HEK293 (cell line): Measurements from ENCODE around the gene RO60.

ENCODE experiments used
- CTCF ChIA-PET: fragments of 350-600 bp; formaldehyde crosslinking; extraction: SDS; loops from one replicate; lab custom pipeline; 2021; ENCODE audit warnings: antibody characterized with exemption; lab: Yijun Ruan, JAX
- POLR2A ChIA-PET: fragments of 300-600 bp; formaldehyde crosslinking; extraction: SDS; loops from one replicate; lab custom pipeline; 2020; ENCODE audit warnings: antibody characterized with exemption, inconsistent platforms; lab: Yijun Ruan, JAX
- H3K27ac ChIP-seq: fragments of 200-500 bp; sonication (Bioruptor generic); 2 replicates; pipeline ENCODE4 v1.5.1; 2014; ENCODE audit warnings: low read depth, low read length, control low read depth, inconsistent platforms; ENCODE audit errors: extremely low read depth
- H3K36me3 ChIP-seq, 2 experiments: fragments of 200-500 bp in 1 of 2; sonication (Bioruptor generic) in 1 of 2; 1 replicate in 1 of 2; 2 replicates in 1 of 2; pipeline ENCODE4 v1.5.1; 2014 to 2017; ENCODE audit warnings: inconsistent platforms in 2 of 2, low read length in 2 of 2; ENCODE audit not compliant: control insufficient read depth in 2 of 2, insufficient read depth in 1 of 2
- H3K4me1 ChIP-seq: fragments of 200-500 bp; sonication (Bioruptor generic); 2 replicates; pipeline ENCODE4 v1.5.1; 2014; ENCODE audit warnings: mild to moderate bottlenecking, low read length, inconsistent platforms; ENCODE audit not compliant: control insufficient read depth, insufficient read depth
- H3K4me3 ChIP-seq: 2 replicates; pipeline ENCODE4 v1.5.1; 2011; ENCODE audit warnings: low read depth, mild to moderate bottlenecking, control low read depth, low read length, moderate library complexity
- H3K9me3 ChIP-seq: fragments of 200-500 bp; sonication (Bioruptor generic); 2 replicates; pipeline ENCODE4 v1.5.1; 2014; ENCODE audit warnings: low read depth, low read length, inconsistent platforms; ENCODE audit not compliant: control insufficient read depth, insufficient read depth
- ATF2 ChIP-seq: fragments of 450-650 bp; formaldehyde crosslinking; IDR thresholded peaks from 2 replicates; pipeline ENCODE4 v1.5.1; 2016; ENCODE audit warnings: missing biosample characterization, missing genetic modification characterization, low read depth
- KLF7 ChIP-seq: fragments of 450-650 bp; formaldehyde crosslinking; IDR thresholded peaks from 2 replicates; pipeline ENCODE4 v1.5.1; 2016; ENCODE audit warnings: missing biosample characterization, missing genetic modification characterization, borderline replicate concordance
- REST ChIP-seq: fragments of 450-650 bp; formaldehyde crosslinking; IDR thresholded peaks from 2 replicates; pipeline ENCODE4 v1.5.1; 2016; ENCODE audit warnings: missing biosample characterization, missing genetic modification characterization
- YY1 ChIP-seq: fragments of 450-650 bp; formaldehyde crosslinking; IDR thresholded peaks from 2 replicates; pipeline ENCODE4 v1.5.1; 2018; ENCODE audit warnings: missing biosample characterization, missing genetic modification characterization
- YY2 ChIP-seq: fragments of 450-650 bp; formaldehyde crosslinking; IDR thresholded peaks from 2 replicates; pipeline ENCODE4 v1.5.1; 2016; ENCODE audit warnings: missing biosample characterization, missing genetic modification characterization
- ZBTB21 ChIP-seq: fragments of 450-650 bp; formaldehyde crosslinking; IDR thresholded peaks from 2 replicates; pipeline ENCODE4 v1.5.1; 2017; ENCODE audit warnings: missing biosample characterization, missing genetic modification characterization
- ZBTB26 ChIP-seq: fragments of 450-650 bp; formaldehyde crosslinking; optimal IDR thresholded peaks from 2 replicates; pipeline ENCODE3; 2016; ENCODE audit warnings: missing biosample characterization, mild to moderate bottlenecking, missing genetic modification characterization
- ZFP3 ChIP-seq: fragments of 450-650 bp; formaldehyde crosslinking; IDR thresholded peaks from 2 replicates; pipeline ENCODE4 v1.5.1; 2016; ENCODE audit warnings: low read depth, missing biosample characterization, missing genetic modification characterization
- ZIC2 ChIP-seq: fragments of 450-650 bp; formaldehyde crosslinking; IDR thresholded peaks from 2 replicates; pipeline ENCODE4 v1.5.1; 2016; ENCODE audit warnings: missing biosample characterization, missing genetic modification characterization
- ZNF274 ChIP-seq, 2 experiments: fragments of 200-500 bp in 1 of 2; fragments of 450-650 bp in 1 of 2; sonication (Bioruptor generic) in 1 of 2; formaldehyde crosslinking in 1 of 2; IDR thresholded peaks; 2 replicates each; pipeline versions ENCODE4 v1.5.1 to v1.6.1; 2014 to 2016; ENCODE audit warnings: borderline replicate concordance in 1 of 2, inconsistent platforms in 1 of 2, low read length in 1 of 2, missing biosample characterization in 1 of 2, missing genetic modification characterization in 1 of 2
- ZNF394 ChIP-seq: fragments of 450-650 bp; formaldehyde crosslinking; IDR thresholded peaks from 2 replicates; pipeline ENCODE4 v1.5.1; 2016; ENCODE audit warnings: missing biosample characterization, missing genetic modification characterization, mild to moderate bottlenecking, moderate library complexity, borderline replicate concordance
- ZNF404 ChIP-seq: fragments of 450-650 bp; formaldehyde crosslinking; IDR thresholded peaks from 2 replicates; pipeline ENCODE4 v1.5.1; 2017; ENCODE audit warnings: missing biosample characterization, missing genetic modification characterization
- ZNF645 ChIP-seq: fragments of 450-650 bp; formaldehyde crosslinking; IDR thresholded peaks from 2 replicates; pipeline ENCODE4; 2016; ENCODE audit warnings: missing biosample characterization, missing genetic modification characterization
- ZNF768 ChIP-seq: fragments of 450-650 bp; formaldehyde crosslinking; IDR thresholded peaks from 2 replicates; pipeline ENCODE4 v1.5.1; 2018; ENCODE audit warnings: missing biosample characterization, mild to moderate bottlenecking, missing genetic modification characterization
- ZNF776 ChIP-seq: fragments of 450-650 bp; formaldehyde crosslinking; IDR thresholded peaks from 2 replicates; pipeline ENCODE4 v1.5.0; 2017; ENCODE audit warnings: missing biosample characterization, missing genetic modification characterization, borderline replicate concordance
- ZNF791 ChIP-seq: fragments of 450-650 bp; formaldehyde crosslinking; IDR thresholded peaks from 2 replicates; pipeline ENCODE4 v1.5.1; 2016; ENCODE audit warnings: missing biosample characterization, missing genetic modification characterization
- ZSCAN23 ChIP-seq: fragments of 450-650 bp; formaldehyde crosslinking; IDR thresholded peaks from 2 replicates; pipeline ENCODE4 v1.5.1; 2016; ENCODE audit warnings: missing biosample characterization, missing genetic modification characterization

Gene RO60

GRCh38 chr1:193013005-193013404, 46.4 kb upstream of the RO60 start:
- ChIA-PET CTCF (no interaction called here), POLR2A (no interaction called here)
- no peaks in the 10 kb centered on the region for H3K4me1 ChIP-seq
- peaks cover 0 to 16% of the 10 kb centered on the region in 2 experiments; a peak in 2 of 3 replicates for H3K36me3 ChIP-seq
- no peak overlapping the region for H3K4me3 ChIP-seq
- no peak overlapping the region for H3K27ac ChIP-seq
- TF ChIP-seq ZBTB21 (tag by site-specific recombination) (no peak), ZBTB26 (tag by site-specific recombination) (no peak), ATF2 (tag by site-specific recombination) (no peak), ZIC2 (tag by site-specific recombination) (no peak), ZNF645 (tag by site-specific recombination) (no peak), YY1 (tag by site-specific recombination) (no peak), ZNF791 (no peak), ZNF394 (tag by site-specific recombination) (no peak)
- H3K9me3 ChIP-seq: no peaks in the 10 kb centered on the region

- TF ChIP-seq ZNF768 (tag by site-specific recombination) (no peak), ZNF404 (no peak), ZFP3 (tag by site-specific recombination) (no peak)
- ChIA-PET CTCF (interaction anchor here (0.7 to 1.3 kb wide), 3 partner anchors 204 to 540 kb away, joined by 3 to 4 read pairs (median 3); no protein-coding TSS in a partner anchor), POLR2A (no interaction called here)
- H3K36me3 ChIP-seq: peaks cover 0 to 20% of the 10 kb centered on the region in 2 experiments; a peak in 2 of 3 replicates
- no peak overlapping the region for H3K27ac ChIP-seq
- H3K4me1 ChIP-seq: no peaks in the 10 kb centered on the region
- no peaks in the 10 kb centered on the region for H3K9me3 ChIP-seq
- H3K4me3 ChIP-seq: no peak overlapping the region
These were observed 45.7 kb upstream of the RO60 start for GRCh38 chr1:193013707-193014106.

- Histone ChIP-seq H3K4me1 (no peaks in the 10 kb centered on the region), H3K27ac (no peak overlapping the region), H3K9me3 (no peaks in the 10 kb centered on the region), H3K4me3 (no peak overlapping the region), H3K36me3 (peaks cover 0 to 20% of the 10 kb centered on the region in 2 experiments; a peak in 2 of 3 replicates)
- ChIA-PET CTCF (interaction anchor here (0.7 to 1.5 kb wide), 4 partner anchors 204 to 541 kb away, joined by 3 to 6 read pairs (median 4); no protein-coding TSS in a partner anchor), POLR2A (no interaction called here)
- TF ChIP-seq REST (tag by site-specific recombination) (no peak), YY2 (tag by site-specific recombination) (no peak), ZNF274 (IDR thresholded peaks at IDR 0.05; ENCODE audit: low read length) (no peak), ZNF274 (tag by site-specific recombination; IDR thresholded peaks at IDR 0.05; ENCODE audit: borderline replicate concordance) (no peak), ZSCAN23 (tag by site-specific recombination) (no peak), ATF2 (tag by site-specific recombination) (no peak), KLF7 (tag by site-specific recombination) (no peak), ZNF776 (tag by site-specific recombination) (no peak)
These were observed 45.0 kb upstream of the RO60 start for GRCh38 chr1:193014400-193014799.
